DMS114 treated with DMSO at 0.1 percent for 48 hours (cell line): ENCODE results near the gene TM7SF2.
A peak's percentile ranks its signal among the peaks of the same experiment; 100 is the strongest.
"Not testable (repeated sequence)": the region's sequence is repeated elsewhere in the genome, so short reads cannot be mapped to it uniquely, and the experiment has no call there.

Experiments used
- DNase-seq: peaks from one replicate; lab custom pipeline; 2025; ENCODE audit not compliant: unreplicated experiment; lab: John Stamatoyannopoulos, UW

TM7SF2 gene

DNA sequence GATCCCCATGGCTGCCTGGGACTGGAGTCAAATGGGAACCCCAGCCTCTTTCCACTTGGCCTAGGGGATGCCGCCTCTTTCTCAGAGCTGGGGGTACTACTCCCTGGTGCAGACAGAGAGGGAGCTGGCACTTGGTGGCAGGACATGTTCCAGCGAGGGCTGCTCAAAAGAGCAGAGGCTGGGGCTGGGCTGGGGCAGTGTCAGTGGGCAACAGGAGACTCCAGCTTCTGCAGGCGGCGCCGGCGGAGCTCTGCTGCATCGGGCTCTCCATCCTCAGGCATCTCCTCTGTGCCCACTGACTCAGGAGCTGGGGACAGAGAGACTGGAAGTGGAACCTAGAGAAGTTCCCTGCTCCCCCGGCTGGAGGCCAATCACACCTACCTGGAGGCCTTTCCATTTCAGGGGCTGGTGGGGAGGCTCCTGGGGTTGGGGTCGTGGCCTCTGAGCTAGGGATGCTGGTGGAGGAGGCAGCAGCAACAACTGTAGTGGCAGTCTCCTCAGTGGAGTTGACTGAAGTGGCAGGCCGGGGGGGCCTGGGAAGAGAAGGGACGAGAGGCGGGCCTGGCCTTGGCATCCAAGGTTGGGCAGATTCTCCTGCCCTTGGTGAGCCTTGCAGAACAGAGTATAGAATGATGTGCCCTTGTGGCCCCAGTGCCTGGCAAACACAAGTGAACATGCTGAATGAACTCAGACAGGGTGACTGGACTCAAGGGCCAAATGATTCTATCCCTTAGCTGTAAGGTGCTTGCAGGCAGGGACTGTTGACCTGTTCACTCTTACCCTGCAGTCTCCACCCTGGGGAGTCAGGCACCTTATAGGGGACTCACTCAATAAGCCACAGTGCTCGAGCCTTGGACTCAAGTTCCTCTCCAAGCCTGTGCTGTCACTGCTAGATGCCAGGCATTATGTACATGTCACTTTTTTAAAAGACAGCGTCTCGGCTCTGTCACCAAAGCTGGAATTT is 16.8 kb downstream of the TM7SF2 start:
- no peak for DNase-seq

DNA sequence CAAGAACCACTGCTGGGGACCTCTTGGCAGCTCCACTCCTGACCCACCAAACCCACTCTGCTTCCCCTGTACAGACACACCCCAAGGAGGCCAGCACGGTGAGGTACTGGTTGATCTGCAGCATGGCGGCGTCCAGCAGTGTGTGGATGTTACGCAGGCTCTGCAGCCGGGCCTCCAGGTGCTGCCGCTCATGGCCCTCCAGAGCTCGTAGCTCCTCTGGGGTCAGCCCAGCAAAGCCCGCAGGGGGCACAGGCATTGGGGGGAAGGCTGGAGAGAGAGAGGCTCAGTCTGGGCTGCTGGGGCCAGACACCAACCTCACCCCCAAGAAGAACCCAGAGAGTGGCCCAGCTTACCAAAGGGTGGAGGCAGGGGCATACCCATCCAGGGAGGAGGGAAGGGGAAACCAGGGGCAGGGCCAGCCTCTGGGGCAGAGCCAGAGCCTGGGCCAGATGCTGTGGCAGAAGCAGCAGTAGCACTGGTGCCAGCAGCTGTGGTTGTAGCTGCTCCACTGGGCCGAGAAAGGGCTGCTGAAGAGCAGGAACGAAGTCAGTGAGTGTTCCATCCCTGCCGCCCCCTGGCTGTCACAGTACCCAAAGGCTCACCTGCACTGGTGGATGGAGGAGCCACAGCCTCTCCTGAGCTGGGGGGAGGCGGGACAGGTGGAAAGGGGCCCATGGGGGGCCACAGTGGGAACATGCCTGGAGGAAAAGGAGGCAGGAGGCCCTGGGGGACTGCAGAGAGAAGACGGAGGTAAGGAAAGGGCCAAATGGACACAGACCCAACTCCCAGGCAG is 18.2 kb downstream of the TM7SF2 start:
- DNase-seq = no peak

DNA sequence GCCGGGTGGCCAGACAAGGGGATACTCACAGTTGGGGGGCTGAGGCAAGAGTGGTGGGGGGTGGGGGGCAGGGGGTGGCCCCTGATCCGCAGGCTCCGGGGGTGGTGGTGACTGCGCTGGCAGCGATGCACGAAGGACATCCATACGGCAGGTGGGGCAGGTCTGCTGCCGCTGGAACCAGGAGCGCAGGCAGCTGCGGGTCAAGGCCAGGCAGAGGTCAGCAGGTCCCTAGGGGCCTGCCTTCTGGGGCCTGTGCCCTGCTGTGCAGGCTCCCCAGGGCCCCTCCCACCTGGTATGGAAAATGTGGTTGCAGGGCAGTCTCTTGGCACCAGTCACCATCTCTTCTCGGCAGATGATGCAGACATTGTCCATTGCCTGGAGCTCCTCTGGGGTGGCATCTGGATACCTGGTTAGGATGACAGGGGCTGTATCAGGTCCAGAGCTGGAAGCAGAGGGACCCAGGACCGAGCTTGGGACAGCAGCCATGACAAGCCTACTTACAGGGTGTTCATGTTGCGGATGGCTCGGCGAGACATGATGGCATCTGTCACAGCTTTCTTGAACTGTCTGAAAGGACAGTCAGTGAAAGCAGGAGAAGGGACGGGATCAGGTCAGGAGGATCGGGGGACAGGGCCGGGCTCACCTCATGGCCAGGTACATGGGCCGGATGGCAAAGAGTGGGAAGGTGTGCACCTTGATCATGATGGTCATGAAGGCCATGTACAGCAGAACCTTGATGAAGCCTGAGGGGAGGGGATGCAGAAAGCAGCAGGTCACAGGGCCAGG is 19.2 kb downstream of the TM7SF2 start:
- no peak for DNase-seq

DNA sequence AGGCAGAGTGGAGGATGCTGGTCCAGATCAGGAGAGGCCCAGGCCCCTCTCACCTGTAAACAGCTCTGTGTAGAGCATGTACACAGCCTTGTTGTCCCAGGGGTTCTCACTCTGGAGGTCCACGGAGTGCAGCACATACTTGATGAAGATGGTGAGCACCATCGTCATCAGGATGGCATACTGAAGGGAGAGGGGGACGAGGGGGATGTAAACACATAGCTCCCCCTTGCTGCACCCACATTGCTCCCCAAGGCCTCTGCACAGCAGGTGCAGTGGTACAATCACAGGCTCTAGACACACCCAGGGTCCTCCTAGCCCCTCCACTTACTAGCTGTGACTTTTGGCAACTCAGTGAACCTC is 19.7 kb downstream of the TM7SF2 start:
- no peak for DNase-seq

DNA sequence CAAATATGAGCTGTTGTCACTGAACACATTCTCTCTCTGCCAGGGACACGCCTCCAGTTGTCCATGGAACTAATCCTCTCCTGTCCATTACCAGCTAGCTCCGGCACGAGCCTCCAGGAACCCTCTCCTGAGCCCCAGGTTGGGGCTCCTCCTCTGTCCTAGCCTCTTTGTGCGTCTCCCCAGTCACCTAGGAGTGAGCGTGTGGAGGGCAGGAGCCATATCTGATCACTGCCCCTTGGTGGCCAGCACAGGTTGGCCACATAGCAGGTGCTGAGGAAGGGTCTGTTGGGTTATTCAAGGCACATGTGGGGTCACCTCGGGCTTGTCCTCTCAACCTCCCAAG is 20.2 kb downstream of the TM7SF2 start:
- DNase-seq = no peak

DNA sequence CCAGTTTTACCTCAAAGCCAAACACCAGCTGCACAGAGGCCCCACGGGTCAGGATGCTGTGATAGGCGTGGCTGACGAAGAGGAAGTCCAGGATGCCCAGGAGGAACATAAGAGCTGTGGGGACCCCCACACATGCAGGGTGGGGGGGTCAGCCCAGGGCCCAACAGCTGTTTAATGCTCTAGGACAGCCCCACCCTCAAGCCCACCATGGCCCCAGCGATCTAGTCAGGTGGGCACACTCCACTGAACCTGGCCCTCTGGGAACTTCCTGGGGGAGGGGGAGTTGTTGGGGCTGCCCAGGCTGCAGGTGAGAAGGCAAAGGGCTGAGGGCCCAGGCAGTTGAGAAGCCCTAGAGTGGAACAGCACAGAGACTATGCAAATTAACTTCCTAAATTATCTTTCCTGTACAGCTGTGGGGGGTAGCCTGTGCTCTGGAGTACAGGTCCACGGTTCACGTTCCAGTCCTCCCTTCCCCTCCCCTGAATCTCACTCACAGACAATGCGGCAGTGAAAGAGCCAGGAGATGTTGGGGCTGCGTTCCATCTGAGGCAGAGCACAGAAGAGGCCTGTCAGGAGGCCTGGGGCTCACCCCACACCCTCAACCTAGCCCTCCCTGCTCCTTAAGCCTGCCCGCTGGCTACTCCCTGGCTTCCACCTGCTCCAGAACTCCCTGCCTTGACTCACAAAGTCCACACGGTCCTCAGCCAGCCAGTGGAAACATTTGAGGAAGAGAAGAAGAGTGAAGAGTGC is 20.7 kb downstream of the TM7SF2 start:
- no peak for DNase-seq

DNA sequence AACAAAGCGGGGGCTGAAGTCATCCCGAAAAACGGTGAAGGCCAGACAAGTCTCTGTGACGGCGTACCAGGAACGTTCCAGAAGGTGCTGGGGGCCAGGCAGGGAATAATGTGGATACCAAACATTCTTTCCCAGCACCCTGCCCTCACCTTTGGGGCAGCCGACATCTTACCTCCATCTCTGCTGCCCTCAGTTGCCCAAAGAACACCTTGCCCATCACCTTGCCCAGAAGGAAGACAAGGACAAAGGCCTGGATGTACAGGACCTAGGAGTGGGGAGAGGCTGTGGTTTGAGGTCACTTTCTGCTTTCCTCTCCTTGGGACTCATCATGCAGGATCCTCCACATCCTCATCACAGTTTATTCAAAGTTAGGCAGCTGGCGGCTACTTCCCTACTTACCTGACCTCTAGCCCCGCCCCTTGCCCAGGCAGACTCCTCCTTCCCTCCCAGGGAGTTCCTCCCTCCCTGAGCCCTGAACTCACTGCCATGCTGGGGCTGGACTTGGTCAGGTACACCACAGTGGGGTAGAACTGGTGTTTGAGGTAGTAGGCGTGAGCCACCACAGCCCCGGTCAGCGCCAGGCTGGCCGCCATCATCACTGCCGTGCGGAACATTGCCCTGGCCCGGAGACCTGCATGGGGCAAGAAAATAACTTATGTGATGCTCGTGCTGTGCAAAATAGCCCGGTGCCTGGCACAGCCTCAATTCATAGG is 21.5 kb downstream of the TM7SF2 start:
- no peak for DNase-seq

DNA sequence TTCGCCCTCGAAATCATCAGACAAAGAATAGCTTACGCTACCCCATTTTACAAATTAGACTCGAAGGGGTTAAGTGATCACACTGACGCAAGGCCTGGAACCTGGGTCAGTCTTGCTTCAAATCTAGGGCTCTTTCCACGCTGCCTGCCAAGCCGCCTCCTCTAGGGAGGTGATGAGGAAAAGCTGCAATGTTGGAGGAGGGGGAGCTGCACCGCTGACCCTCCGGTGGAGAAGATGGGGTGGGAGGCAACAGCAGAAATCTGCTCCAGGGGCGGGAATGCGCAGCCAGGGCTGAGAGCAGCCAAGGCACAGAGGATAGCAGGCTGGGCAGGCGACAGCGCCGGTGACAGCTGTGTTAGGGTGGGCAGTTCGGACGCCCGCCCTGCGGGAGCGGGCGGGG is 22.1 kb downstream of the TM7SF2 start:
- no peak for DNase-seq

DNA sequence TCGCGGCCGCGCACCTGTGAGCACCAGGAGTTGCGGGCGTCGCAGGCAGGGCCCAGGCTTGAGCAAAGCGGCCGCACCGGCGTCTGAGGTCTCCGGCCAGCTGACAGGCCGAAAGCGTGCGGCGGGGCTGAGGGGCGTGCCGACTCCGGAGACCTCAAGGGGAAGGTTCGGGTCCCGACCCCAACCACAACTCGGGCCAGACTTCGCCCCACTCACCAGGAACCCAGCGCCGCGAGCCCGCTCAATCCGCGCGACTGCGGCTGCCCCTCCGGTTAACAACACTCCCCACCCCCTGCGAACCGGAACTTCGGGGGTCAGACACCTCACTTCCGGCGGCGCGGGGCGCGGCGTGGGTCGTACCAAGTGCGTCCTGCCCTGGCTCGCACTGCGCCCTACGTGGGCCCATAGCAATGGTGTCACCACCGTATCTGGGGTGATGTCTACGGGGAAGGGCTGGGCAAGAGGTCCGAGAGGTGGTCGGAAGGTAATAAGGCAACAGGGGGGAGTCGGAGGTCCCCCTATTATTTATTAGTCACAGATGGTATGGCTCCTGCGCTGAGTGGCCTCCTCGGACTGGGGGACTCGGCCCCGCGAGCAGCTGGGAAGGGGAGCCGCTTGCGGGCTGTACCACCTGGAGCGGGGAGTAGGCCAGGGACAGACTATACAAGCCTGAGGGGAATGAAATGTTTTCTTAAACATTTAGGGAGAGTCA is 22.7 kb downstream of the TM7SF2 start, which contains the start of gene SYVN1:
Gene SYVN1, minus strand, starts transcription at position 280 of the 712 bp plus-strand sequence. CDS start 918 bp downstream, outside the sequence.
- peak; percentile 76 for DNase-seq

DNA sequence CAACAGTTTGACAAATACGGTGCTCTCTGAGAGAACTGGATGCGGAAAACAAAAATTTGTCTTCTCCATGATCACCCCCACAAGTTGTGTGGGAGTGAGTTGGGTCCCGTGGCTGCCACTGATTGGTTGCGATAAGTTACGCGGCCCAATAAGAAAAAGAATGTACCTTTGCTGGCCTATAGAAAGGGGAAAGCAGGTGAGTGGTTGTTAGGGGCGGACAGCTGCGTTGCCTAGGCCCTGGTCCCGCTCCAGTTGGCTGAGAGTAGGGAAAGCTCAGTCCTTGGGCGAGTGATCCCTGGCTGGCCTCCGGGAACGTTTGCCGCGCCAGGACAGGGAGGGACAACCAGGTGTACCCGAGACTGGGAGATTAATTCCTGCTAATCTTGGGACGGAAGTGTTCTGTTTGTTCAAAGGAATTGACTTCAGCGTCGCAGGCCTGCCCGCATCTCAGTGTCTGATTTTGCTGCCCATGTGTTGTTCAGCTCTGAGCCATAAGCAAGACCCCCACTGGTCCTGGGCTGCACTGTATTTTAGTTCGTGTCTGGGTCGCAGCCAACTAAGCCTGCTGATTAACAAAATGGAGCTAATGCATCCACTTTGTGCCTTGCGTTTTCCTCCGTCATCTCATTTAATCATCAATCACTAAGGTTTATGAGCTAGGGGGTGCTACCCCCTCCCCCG is 23.4 kb downstream of the TM7SF2 start:
- DNase-seq = peak; percentile 98

DNA sequence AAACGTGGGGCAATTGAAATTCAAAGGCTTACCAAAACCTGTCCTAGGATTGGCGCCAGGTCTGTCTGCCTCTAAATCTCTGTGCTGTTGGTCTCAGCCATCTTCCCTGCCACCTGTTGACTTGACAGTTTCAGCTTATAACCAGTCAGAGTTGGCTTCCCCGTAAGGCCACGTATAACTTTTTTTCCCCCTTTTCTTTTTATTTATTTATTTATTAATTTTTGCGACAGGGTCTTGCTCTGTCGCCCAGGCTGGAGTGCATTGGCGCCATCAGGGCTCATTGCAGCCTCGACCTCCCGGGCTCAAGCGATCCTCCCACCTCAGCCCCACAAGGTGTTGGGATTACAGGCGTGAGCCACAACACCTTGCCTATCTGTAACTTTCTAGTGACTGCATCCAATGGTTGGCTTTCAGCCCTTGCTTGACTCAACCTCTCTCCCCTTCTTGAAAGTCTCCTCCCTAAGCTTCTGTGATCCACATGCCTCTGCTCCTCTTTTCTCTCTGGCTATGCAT is 24.0 kb downstream of the TM7SF2 start:
- DNase-seq = no peak

DNA sequence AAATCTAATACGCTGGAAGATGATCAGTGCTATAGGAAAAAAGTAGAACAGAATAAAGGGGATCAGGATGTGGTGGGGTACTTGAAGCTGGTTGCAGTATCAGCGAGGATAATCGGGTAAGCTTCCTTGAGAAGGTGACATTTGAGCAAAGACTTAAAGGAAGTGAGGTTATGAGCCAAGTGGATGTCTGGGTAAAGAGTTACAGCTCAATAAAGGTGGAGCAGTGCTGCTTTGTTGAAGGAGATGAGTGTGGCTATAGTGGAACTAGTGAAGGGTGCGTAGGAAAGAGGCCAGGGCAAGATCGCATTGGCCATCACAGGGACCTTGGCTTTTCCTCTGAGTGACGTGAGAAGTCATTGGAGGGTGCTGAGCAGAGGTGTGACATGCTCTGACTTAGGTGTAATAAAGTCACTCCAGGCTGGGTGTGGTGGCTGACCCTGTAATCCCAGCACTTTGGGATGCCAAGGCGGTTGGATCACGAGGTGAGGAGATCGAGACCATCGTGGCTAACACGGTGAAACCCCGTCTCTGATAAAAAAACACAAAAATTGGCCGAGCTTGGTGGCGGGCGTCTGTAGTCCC is 24.9 kb downstream of the TM7SF2 start:
- no peak for DNase-seq

DNA sequence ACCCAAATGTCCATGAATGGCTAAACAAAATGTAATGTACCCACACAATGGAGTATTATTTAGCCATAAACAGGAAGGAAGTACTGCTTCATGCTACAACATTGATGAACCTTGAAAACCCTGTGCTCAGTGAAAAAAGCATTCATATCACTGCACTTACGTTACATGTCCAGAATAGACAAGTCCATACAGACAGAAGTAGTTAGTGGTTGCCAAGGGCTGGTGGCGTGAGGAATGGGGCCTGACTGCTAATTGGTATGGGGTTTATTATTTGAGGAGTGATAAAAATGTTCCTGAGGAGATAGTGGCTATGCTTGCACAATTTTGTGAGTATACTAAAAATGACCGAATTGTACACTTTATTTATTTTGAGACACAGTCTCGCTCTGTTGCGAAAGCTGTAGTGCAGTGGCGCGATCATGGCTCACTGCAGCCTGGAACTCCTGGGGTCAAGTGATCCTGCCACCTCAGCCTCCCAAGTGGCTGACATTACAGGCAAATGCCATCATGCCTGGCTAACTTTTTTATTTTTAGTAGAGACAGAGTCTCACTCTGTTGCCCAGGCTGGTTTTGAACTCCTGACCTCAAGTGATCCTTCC is 30.3 kb downstream of the TM7SF2 start:
- DNase-seq = no peak

DNA sequence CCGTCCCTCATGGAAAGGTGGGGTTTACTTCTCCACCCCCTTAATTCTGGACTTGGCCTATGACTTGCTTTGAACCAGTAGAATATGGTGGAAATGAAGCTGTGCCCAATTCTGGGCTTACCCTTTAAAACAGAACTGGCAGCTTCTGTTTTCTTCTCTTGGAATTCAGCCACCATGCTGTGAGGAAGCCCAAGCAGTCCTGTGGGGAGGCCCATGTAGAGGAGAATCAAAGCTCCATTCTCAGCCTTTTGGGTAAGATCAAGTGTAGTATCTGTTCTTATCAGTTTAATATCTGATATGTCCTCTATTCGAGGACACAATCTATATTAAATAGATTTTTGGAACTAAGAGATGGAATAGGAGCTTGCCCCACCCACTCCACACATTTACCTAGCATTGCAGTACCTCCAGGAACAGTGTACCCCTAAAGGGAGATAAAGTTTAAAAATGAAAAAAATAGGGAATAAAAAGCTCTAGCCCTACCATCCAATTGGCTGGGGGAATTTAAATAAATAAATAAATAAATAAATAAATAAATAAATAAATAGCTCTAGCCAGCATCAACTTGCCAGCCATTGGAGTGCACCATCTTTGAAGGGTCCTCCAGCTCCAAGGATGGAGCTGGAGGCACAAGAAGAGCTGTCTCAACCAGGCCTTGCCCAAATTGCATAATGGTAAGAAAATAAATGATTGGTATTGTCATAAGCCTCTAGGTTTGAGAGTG is 35.8 kb downstream of the TM7SF2 start:
- no peak for DNase-seq

DNA sequence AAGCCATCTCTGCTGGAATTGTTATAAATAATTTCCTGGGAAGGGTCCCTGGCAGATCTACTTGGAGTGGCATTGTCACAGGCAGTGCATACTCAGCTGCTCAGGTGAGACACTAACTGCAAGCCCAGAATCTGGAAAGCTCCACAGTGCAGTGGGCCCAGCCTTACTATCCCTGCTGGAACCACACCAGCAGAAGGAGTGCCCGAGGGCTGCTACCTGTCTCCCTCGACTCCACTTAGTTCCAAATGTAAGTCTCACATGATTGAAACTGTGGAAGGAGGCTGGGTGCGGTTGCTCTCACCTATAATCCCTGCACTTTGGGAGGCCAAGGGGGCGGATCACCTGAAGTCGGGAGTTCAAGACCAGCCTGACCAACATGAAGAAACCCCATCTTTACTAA is 37.0 kb downstream of the TM7SF2 start:
- no peak for DNase-seq

DNA sequence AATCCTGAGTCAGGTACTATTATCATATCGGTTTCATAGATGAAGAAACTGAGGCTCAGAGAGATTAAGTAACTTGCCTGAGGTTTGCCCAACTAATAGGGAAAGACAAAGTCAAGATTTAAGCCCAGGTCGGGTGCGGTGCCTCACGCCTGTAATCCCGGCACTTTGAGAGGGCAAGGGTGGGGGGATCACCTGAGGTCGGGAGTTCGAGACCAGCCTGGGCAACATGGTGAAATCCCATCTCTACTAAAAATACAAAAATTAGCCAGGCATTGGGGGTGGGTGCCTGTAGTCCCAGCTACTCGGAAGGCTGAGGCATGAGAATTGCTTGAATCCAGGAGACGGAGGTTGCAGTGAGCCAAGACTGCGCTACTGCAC is 38.4 kb downstream of the TM7SF2 start:
- not testable (repeated sequence) for DNase-seq
